HL-60 (cell line): ENCODE results near the gene RBP4.

Experiments used
- DNase-seq, 2 experiments: peaks; one replicate each; pipeline ENCODE4 v3.0.0-alpha.2; 2010 to 2020; ENCODE audit warnings: low read depth in 1 of 2, low spot score in 1 of 2
- H3K27ac ChIP-seq: fragments of 250-450 bp; sonication (Bioruptor Pico); replicated peaks from 2 replicates; pipeline ENCODE4 v1.5.1; 2020; ENCODE audit warnings: mild to moderate bottlenecking, moderate library complexity
- H3K27me3 ChIP-seq: fragments of 250-450 bp; sonication (Bioruptor Pico); 2 replicates; pipeline ENCODE4 v1.5.1; 2021; ENCODE audit warnings: mild to moderate bottlenecking, moderate library complexity; ENCODE audit not compliant: insufficient read depth, poor library complexity, severe bottlenecking
- H3K4me3 ChIP-seq: replicated peaks from 2 replicates; pipeline ENCODE4 v1.5.1; 2011; ENCODE audit warnings: mild to moderate bottlenecking, control low read depth, low read length; ENCODE audit not compliant: insufficient read depth
- CTCF ChIP-seq: IDR thresholded peaks from one replicate; pipeline ENCODE4 v1.5.1; 2011; ENCODE audit warnings: low read length, control low read depth, inconsistent platforms; ENCODE audit not compliant: insufficient read depth
- GABPA ChIP-seq: IDR thresholded peaks from 2 replicates; pipeline ENCODE4 v1.6.1; 2012; ENCODE audit warnings: low read depth
- POLR2AphosphoS5 ChIP-seq: IDR thresholded peaks from 2 replicates; pipeline ENCODE4 v1.6.1; 2012; ENCODE audit warnings: low read depth
- REST ChIP-seq: IDR thresholded peaks from 2 replicates; pipeline ENCODE4 v1.6.1; 2012; ENCODE audit warnings: low read depth; ENCODE audit not compliant: insufficient replicate concordance
- SPI1 ChIP-seq: IDR thresholded peaks from 2 replicates; pipeline ENCODE4 v1.6.1; 2012; ENCODE audit warnings: low read depth, mild to moderate bottlenecking, borderline replicate concordance

The RBP4 gene

GRCh38 chr10:93590638-93591037 is 10.4 kb downstream of the RBP4 start:
- no peaks in the 10 kb centered on the region for H3K27me3 ChIP-seq
- no peak overlapping the region for H3K27ac ChIP-seq
- DNase-seq, result no peak
- H3K4me3 ChIP-seq, result no peak overlapping the region
- TF ChIP-seq REST (no peak), CTCF (no peak), GABPA (no peak), SPI1 (no peak), POLR2AphosphoS5 (no peak)

- no peak overlapping the region for H3K27ac ChIP-seq
- no peak for DNase-seq
- no peaks in the 10 kb centered on the region for H3K27me3 ChIP-seq
- TF ChIP-seq POLR2AphosphoS5 (no peak), SPI1 (no peak), GABPA (no peak), REST (no peak), CTCF (no peak)
- no peak overlapping the region for H3K4me3 ChIP-seq
Measured at GRCh38 chr10:93589648-93590562, 11.1 kb downstream of the RBP4 start.

- Histone ChIP-seq H3K27me3 (no peaks in the 10 kb centered on the region), H3K27ac (no peak overlapping the region), H3K4me3 (no peak overlapping the region)
- TF ChIP-seq REST (no peak), POLR2AphosphoS5 (no peak), GABPA (no peak), SPI1 (no peak), CTCF (no peak)
- DNase-seq, result no peak
Measured at GRCh38 chr10:93584445-93584844, 16.6 kb downstream of the RBP4 start.
